HEK293 (cell line): ENCODE data around the gene TOR1A.

ENCODE experiments used
- YY1 ChIP-seq: fragments of 450-650 bp; formaldehyde crosslinking; IDR thresholded peaks from 2 replicates; pipeline ENCODE4 v1.5.1; 2018; ENCODE audit warnings: missing biosample characterization, missing genetic modification characterization
- ZBTB8A ChIP-seq: fragments of 450-650 bp; formaldehyde crosslinking; IDR thresholded peaks from 2 replicates; pipeline ENCODE4 v1.5.1; 2016; ENCODE audit warnings: missing biosample characterization, missing genetic modification characterization
- TF ChIP-seq, protein P1 (sequence below): fragments of 450-650 bp; formaldehyde crosslinking; IDR thresholded peaks from 2 replicates; pipeline ENCODE4 v1.5.1; 2016; ENCODE audit warnings: missing biosample characterization, missing genetic modification characterization
- TF ChIP-seq, protein P2 (sequence below): fragments of 450-650 bp; formaldehyde crosslinking; IDR thresholded peaks from 2 replicates; pipeline ENCODE4 v1.5.1; 2016; ENCODE audit warnings: missing biosample characterization, missing genetic modification characterization
- TF ChIP-seq, protein P3 (sequence below): fragments of 450-650 bp; formaldehyde crosslinking; IDR thresholded peaks from 2 replicates; pipeline ENCODE4 v1.5.0; 2017; ENCODE audit warnings: missing biosample characterization, missing genetic modification characterization, borderline replicate concordance
- TF ChIP-seq, protein P4 (sequence below): fragments of 450-650 bp; IDR thresholded peaks from 2 replicates; pipeline ENCODE4 v1.5.1; 2018; ENCODE audit warnings: missing biosample characterization, missing genetic modification characterization

DNA sequence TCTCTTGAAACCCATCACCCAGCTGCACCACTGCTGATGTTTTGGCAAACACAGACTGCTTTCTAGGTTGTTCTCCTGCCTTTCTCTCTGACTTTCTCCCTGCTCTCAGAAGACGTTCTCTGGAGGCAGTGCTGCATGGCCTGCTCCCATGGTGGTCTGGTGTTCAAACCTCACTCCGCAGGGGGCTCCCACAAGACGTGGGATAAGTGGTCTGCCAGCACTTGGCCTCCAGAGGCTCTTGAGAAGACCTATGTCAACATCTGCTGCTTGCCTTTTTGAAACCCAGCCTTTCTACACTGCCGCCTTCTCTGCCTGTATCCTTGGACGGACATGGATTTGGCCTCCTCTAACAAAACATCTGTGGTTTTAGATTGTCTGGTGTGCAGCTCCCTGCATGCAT lies 27.9 kb upstream of the TOR1A start:
- TF ChIP-seq, protein P1, sequence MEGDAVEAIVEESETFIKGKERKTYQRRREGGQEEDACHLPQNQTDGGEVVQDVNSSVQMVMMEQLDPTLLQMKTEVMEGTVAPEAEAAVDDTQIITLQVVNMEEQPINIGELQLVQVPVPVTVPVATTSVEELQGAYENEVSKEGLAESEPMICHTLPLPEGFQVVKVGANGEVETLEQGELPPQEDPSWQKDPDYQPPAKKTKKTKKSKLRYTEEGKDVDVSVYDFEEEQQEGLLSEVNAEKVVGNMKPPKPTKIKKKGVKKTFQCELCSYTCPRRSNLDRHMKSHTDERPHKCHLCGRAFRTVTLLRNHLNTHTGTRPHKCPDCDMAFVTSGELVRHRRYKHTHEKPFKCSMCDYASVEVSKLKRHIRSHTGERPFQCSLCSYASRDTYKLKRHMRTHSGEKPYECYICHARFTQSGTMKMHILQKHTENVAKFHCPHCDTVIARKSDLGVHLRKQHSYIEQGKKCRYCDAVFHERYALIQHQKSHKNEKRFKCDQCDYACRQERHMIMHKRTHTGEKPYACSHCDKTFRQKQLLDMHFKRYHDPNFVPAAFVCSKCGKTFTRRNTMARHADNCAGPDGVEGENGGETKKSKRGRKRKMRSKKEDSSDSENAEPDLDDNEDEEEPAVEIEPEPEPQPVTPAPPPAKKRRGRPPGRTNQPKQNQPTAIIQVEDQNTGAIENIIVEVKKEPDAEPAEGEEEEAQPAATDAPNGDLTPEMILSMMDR = no peak
- TF ChIP-seq, protein P2, sequence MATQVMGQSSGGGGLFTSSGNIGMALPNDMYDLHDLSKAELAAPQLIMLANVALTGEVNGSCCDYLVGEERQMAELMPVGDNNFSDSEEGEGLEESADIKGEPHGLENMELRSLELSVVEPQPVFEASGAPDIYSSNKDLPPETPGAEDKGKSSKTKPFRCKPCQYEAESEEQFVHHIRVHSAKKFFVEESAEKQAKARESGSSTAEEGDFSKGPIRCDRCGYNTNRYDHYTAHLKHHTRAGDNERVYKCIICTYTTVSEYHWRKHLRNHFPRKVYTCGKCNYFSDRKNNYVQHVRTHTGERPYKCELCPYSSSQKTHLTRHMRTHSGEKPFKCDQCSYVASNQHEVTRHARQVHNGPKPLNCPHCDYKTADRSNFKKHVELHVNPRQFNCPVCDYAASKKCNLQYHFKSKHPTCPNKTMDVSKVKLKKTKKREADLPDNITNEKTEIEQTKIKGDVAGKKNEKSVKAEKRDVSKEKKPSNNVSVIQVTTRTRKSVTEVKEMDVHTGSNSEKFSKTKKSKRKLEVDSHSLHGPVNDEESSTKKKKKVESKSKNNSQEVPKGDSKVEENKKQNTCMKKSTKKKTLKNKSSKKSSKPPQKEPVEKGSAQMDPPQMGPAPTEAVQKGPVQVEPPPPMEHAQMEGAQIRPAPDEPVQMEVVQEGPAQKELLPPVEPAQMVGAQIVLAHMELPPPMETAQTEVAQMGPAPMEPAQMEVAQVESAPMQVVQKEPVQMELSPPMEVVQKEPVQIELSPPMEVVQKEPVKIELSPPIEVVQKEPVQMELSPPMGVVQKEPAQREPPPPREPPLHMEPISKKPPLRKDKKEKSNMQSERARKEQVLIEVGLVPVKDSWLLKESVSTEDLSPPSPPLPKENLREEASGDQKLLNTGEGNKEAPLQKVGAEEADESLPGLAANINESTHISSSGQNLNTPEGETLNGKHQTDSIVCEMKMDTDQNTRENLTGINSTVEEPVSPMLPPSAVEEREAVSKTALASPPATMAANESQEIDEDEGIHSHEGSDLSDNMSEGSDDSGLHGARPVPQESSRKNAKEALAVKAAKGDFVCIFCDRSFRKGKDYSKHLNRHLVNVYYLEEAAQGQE = no peak
- TF ChIP-seq, protein P3, sequence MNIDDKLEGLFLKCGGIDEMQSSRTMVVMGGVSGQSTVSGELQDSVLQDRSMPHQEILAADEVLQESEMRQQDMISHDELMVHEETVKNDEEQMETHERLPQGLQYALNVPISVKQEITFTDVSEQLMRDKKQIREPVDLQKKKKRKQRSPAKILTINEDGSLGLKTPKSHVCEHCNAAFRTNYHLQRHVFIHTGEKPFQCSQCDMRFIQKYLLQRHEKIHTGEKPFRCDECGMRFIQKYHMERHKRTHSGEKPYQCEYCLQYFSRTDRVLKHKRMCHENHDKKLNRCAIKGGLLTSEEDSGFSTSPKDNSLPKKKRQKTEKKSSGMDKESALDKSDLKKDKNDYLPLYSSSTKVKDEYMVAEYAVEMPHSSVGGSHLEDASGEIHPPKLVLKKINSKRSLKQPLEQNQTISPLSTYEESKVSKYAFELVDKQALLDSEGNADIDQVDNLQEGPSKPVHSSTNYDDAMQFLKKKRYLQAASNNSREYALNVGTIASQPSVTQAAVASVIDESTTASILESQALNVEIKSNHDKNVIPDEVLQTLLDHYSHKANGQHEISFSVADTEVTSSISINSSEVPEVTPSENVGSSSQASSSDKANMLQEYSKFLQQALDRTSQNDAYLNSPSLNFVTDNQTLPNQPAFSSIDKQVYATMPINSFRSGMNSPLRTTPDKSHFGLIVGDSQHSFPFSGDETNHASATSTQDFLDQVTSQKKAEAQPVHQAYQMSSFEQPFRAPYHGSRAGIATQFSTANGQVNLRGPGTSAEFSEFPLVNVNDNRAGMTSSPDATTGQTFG (tag by site-specific recombination) = no peak
- TF ChIP-seq YY1 (tag by site-specific recombination) (no peak), ZBTB8A (tag by site-specific recombination) (no peak)
- TF ChIP-seq, protein P4, sequence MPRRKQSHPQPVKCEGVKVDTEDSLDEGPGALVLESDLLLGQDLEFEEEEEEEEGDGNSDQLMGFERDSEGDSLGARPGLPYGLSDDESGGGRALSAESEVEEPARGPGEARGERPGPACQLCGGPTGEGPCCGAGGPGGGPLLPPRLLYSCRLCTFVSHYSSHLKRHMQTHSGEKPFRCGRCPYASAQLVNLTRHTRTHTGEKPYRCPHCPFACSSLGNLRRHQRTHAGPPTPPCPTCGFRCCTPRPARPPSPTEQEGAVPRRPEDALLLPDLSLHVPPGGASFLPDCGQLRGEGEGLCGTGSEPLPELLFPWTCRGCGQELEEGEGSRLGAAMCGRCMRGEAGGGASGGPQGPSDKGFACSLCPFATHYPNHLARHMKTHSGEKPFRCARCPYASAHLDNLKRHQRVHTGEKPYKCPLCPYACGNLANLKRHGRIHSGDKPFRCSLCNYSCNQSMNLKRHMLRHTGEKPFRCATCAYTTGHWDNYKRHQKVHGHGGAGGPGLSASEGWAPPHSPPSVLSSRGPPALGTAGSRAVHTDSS = no peak
